Measurements from ENCODE around the gene PAPLN. TPM values are rescaled to one million over a fixed set of nuclear protein-coding genes. Genes with fewer than 3 reads are reported as not detected.
A peak's percentile ranks its signal among the peaks of the same experiment; 100 is the strongest.
"Not testable (repeated sequence)": the region's sequence is repeated elsewhere in the genome, so short reads cannot be mapped to it uniquely, and the experiment has no call there.

PAPLN gene
- total and polyA plus RNA-seq, 4 donors: 5.1 to 69.3 (median 25.3) TPM

GRCh38 chr14:73295198-73295796 lies 58.0 kb downstream of the PAPLN start:
- WGBS (ENCODE audit: insufficient coverage): no CpG with 5 or more reads among the region's 1 CpG
- peaks cover 9% of the 10 kb centered on the region for H3K36me3 ChIP-seq (ENCODE audit: control insufficient read depth, insufficient read depth, low read length)
- H3K4me3 ChIP-seq (ENCODE audit: low read depth, low read length): no peak overlapping the region
- DNase-seq (ENCODE audit: low read depth in 4 of 6, low spot score in 6 of 6): peak in 4 of 6 donors; percentile 17 to 76 (median 46)
- no peak overlapping the region for H3K27ac ChIP-seq (ENCODE audit: low read depth, low read length)
- H3K9me3 ChIP-seq (ENCODE audit: control insufficient read depth, insufficient read depth, low read length): no peaks in the 10 kb centered on the region
- H3K4me1 ChIP-seq (ENCODE audit: control insufficient read depth, insufficient read depth, low read length): no peaks in the 10 kb centered on the region
- H3K27me3 ChIP-seq (ENCODE audit: control insufficient read depth, insufficient read depth, low read length): no peaks in the 10 kb centered on the region

- no peaks in the 10 kb centered on the region for H3K9me3 ChIP-seq (ENCODE audit: control insufficient read depth, insufficient read depth, low read length)
- no peak overlapping the region for H3K27ac ChIP-seq (ENCODE audit: low read depth, low read length)
- H3K4me1 ChIP-seq (ENCODE audit: control insufficient read depth, insufficient read depth, low read length): no peaks in the 10 kb centered on the region
- WGBS (ENCODE audit: insufficient coverage): no CpG with 5 or more reads among the region's 3 CpGs
- no peaks in the 10 kb centered on the region for H3K27me3 ChIP-seq (ENCODE audit: control insufficient read depth, insufficient read depth, low read length)
- H3K4me3 ChIP-seq (ENCODE audit: low read depth, low read length): no peak overlapping the region
- H3K36me3 ChIP-seq (ENCODE audit: control insufficient read depth, insufficient read depth, low read length): no peaks in the 10 kb centered on the region
- DNase-seq (ENCODE audit: low read depth in 4 of 6, low spot score in 6 of 6): no peak
Measured at GRCh38 chr14:73305499-73305898, 68.2 kb downstream of the PAPLN start.

- Histone ChIP-seq H3K4me1 (ENCODE audit: control insufficient read depth, insufficient read depth, low read length) (no peaks in the 10 kb centered on the region), H3K9me3 (ENCODE audit: control insufficient read depth, insufficient read depth, low read length) (no peaks in the 10 kb centered on the region), H3K4me3 (ENCODE audit: low read depth, low read length) (no peak overlapping the region), H3K27me3 (ENCODE audit: control insufficient read depth, insufficient read depth, low read length) (no peaks in the 10 kb centered on the region), H3K27ac (ENCODE audit: low read depth, low read length) (no peak overlapping the region), H3K36me3 (ENCODE audit: control insufficient read depth, insufficient read depth, low read length) (no peaks in the 10 kb centered on the region)
- no peak for DNase-seq (ENCODE audit: low read depth in 4 of 6, low spot score in 6 of 6)
- WGBS (ENCODE audit: insufficient coverage): 97% methylated on average over 3 of the region's 3 CpGs
Measured at GRCh38 chr14:73307261-73307660, 70.0 kb downstream of the PAPLN start.

GRCh38 chr14:73309207-73309606 lies 71.9 kb downstream of the PAPLN start:
- not testable (repeated sequence) for H3K36me3 ChIP-seq (ENCODE audit: control insufficient read depth, insufficient read depth, low read length); DNase-seq (ENCODE audit: low read depth in 4 of 6, low spot score in 6 of 6); H3K27ac ChIP-seq (ENCODE audit: low read depth, low read length); H3K4me3 ChIP-seq (ENCODE audit: low read depth, low read length); H3K4me1 ChIP-seq (ENCODE audit: control insufficient read depth, insufficient read depth, low read length); H3K27me3 ChIP-seq (ENCODE audit: control insufficient read depth, insufficient read depth, low read length); H3K9me3 ChIP-seq (ENCODE audit: control insufficient read depth, insufficient read depth, low read length)
- WGBS (ENCODE audit: insufficient coverage): no CpG with 5 or more reads among the region's 1 CpG

GRCh38 chr14:73311708-73312030 lies 74.4 kb downstream of the PAPLN start:
- no CpG with 5 or more reads among the region's 2 CpGs for WGBS (ENCODE audit: insufficient coverage)
- H3K36me3 ChIP-seq (ENCODE audit: control insufficient read depth, insufficient read depth, low read length): no peaks in the 10 kb centered on the region
- no peak overlapping the region for H3K4me3 ChIP-seq (ENCODE audit: low read depth, low read length)
- H3K27ac ChIP-seq (ENCODE audit: low read depth, low read length): no peak overlapping the region
- no peaks in the 10 kb centered on the region for H3K9me3 ChIP-seq (ENCODE audit: control insufficient read depth, insufficient read depth, low read length)
- DNase-seq (ENCODE audit: low read depth in 4 of 6, low spot score in 6 of 6): no peak
- H3K27me3 ChIP-seq (ENCODE audit: control insufficient read depth, insufficient read depth, low read length): no peaks in the 10 kb centered on the region
- no peaks in the 10 kb centered on the region for H3K4me1 ChIP-seq (ENCODE audit: control insufficient read depth, insufficient read depth, low read length)

GRCh38 chr14:73312687-73313086 lies 75.4 kb downstream of the PAPLN start:
- DNase-seq (ENCODE audit: low read depth in 4 of 6, low spot score in 6 of 6): no peak
- no peaks in the 10 kb centered on the region for H3K27me3 ChIP-seq (ENCODE audit: control insufficient read depth, insufficient read depth, low read length)
- no peaks in the 10 kb centered on the region for H3K9me3 ChIP-seq (ENCODE audit: control insufficient read depth, insufficient read depth, low read length)
- no peak overlapping the region for H3K27ac ChIP-seq (ENCODE audit: low read depth, low read length)
- no peak overlapping the region for H3K4me3 ChIP-seq (ENCODE audit: low read depth, low read length)
- WGBS (ENCODE audit: insufficient coverage): no CpG with 5 or more reads among the region's 3 CpGs
- H3K4me1 ChIP-seq (ENCODE audit: control insufficient read depth, insufficient read depth, low read length): no peaks in the 10 kb centered on the region
- no peaks in the 10 kb centered on the region for H3K36me3 ChIP-seq (ENCODE audit: control insufficient read depth, insufficient read depth, low read length)

- Histone ChIP-seq H3K9me3 (ENCODE audit: control insufficient read depth, insufficient read depth, low read length) (no peaks in the 10 kb centered on the region), H3K27me3 (ENCODE audit: control insufficient read depth, insufficient read depth, low read length) (no peaks in the 10 kb centered on the region), H3K36me3 (ENCODE audit: control insufficient read depth, insufficient read depth, low read length) (no peaks in the 10 kb centered on the region), H3K27ac (ENCODE audit: low read depth, low read length) (no peak overlapping the region), H3K4me3 (ENCODE audit: low read depth, low read length) (no peak overlapping the region), H3K4me1 (ENCODE audit: control insufficient read depth, insufficient read depth, low read length) (no peaks in the 10 kb centered on the region)
- WGBS (ENCODE audit: insufficient coverage): no CpG with 5 or more reads among the region's 4 CpGs
- no peak for DNase-seq (ENCODE audit: low read depth in 4 of 6, low spot score in 6 of 6)
Measured at GRCh38 chr14:73313151-73313550, 75.8 kb downstream of the PAPLN start.

GRCh38 chr14:73323896-73324399 lies 86.6 kb downstream of the PAPLN start:
- Histone ChIP-seq H3K27me3 (ENCODE audit: control insufficient read depth, insufficient read depth, low read length) (no peaks in the 10 kb centered on the region), H3K27ac (ENCODE audit: low read depth, low read length) (no peak overlapping the region), H3K9me3 (ENCODE audit: control insufficient read depth, insufficient read depth, low read length) (no peaks in the 10 kb centered on the region), H3K4me1 (ENCODE audit: control insufficient read depth, insufficient read depth, low read length) (no peaks in the 10 kb centered on the region), H3K36me3 (ENCODE audit: control insufficient read depth, insufficient read depth, low read length) (no peaks in the 10 kb centered on the region), H3K4me3 (ENCODE audit: low read depth, low read length) (no peak overlapping the region)
- WGBS (ENCODE audit: insufficient coverage): no CpG with 5 or more reads among the region's 3 CpGs
- DNase-seq (ENCODE audit: low read depth in 4 of 6, low spot score in 6 of 6): no peak

Small RNAs within 50 kb of the gene (small RNA-seq; reads per million reads assigned to genes)
- gene AC004858.1 (ENCODE audit: low replicate concordance): not detected
- gene RNU6-419P (ENCODE audit: low replicate concordance): not detected

Other genes with a start within 250 kb of the PAPLN start
- gene ZFYVE1, start 210.4 kb upstream of the PAPLN start, total RNA-seq: 10 to 100 TPM; 11.1 to 14.4 TPM
- gene ZFYVE1, start 210.4 kb upstream of the PAPLN start, polyA plus RNA-seq (ENCODE audit: insufficient read length in 2 of 2): 10 to 100 TPM; 17.1 to 21.7 TPM
- 10 to 100 TPM; 54.9 to 59.5 TPM for gene RBM25, start 179.0 kb upstream of the PAPLN start, total RNA-seq
- 100 to 1,000 TPM; 110 to 119 TPM for gene RBM25, start 179.0 kb upstream of the PAPLN start, polyA plus RNA-seq (ENCODE audit: insufficient read length in 2 of 2)
- 10 to 100 TPM; 63.4 to 81.8 TPM for gene PSEN1, start 101.0 kb upstream of the PAPLN start, total RNA-seq
- 10 to 100 TPM; 50.0 to 53.4 TPM for gene PSEN1, start 101.0 kb upstream of the PAPLN start, polyA plus RNA-seq (ENCODE audit: insufficient read length in 2 of 2)
- gene NUMB, start 221.0 kb downstream of the PAPLN start, total RNA-seq: 10 to 100 TPM; 28.3 to 30.0 TPM
- 10 to 100 TPM; 34.5 to 48.0 TPM for gene NUMB, start 221.0 kb downstream of the PAPLN start, polyA plus RNA-seq (ENCODE audit: insufficient read length in 2 of 2)